Superior temporal gyrus (tissue), 1 donor: ENCODE data around the gene GFOD1.

ENCODE experiments used
- DNase-seq: peaks from one replicate; pipeline ENCODE4 v3.0.0-alpha.2; 2016; ENCODE audit errors: extremely low spot score

Gene GFOD1

GRCh38 chr6:13319891-13320564, 167.4 kb downstream of the GFOD1 start:
- no peak for DNase-seq

GRCh38 chr6:13318821-13319220, 168.6 kb downstream of the GFOD1 start:
- no peak for DNase-seq

DNA sequence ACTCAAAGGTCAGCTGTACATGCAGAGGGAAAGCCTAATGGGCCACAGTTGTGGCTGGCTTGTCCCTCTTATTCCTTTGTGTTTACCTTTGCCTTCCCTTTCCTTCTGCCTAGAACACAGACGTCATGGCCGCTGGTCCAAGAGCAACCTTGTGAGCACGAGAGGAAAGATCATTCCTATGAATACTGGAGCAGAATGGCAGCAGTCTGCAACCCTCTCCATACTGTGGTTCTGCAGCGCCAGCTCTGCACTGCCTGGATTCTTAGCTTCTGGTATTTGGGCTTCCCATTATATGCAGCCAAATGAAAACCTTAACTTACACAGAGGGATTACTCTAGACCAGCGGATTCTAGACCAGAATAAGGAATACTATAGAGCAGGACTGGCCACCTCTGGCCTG, 171.5 kb downstream of the GFOD1 start:
- no peak for DNase-seq

DNA sequence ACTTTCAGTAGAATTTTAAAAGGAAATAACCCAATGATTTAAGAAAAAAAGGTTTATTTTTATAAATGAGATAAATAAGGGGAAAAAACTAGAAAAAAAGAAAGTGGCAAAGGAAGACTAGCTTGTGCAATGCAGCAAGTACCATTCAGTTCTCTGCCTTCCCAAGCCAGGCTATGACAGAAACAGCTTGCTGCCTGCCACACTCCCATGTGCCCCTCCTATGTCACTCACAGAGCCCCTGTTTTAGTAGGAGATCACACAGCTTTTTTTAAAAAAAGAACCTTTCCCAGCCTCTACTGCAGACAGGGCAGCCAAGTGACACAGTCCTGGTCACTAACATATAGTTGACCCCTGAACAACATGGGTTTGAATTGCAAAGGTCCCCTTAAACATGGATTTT, 172.6 kb downstream of the GFOD1 start:
- DNase-seq = no peak

DNA sequence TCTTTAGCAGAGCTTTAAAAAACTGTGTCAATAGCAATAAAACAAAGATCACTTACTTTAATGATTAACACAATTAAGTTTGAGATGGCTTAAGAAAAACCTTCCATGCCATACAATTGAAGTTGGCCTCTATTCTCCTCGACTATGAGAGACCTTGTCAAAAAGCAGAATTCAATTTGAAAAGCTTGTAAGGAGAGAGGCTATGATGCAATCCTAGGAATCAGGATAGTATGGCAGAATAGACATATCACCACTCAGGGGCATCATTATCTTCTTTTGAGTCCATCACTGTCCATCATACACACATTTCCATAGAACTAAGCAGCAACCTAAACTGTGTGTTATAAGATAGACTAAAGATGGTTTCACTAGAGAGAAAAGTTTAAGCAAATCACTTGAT, 176.2 kb downstream of the GFOD1 start:
- DNase-seq = no peak

DNA sequence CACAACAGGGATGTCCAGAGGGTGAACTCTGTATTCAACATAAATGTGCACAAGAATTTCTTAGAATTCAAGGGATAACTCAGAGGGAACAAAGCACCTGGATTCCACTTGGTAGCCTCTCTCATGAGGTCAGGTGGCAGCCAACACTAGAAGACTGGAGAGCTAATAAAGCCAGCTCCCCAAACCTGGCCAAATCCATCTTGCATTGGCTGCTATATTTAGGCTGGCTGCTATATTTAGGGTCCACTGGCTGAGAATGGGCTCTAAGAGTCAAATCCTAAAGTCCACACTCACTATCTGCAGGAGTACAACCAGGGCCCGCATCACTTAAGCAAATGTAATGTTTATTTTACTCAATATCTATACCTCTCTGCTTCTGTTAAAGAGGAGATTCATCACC, 179.1 kb downstream of the GFOD1 start:
- no peak for DNase-seq
